ENCODE measurements around the gene ZFYVE27. TPM values are rescaled to one million over a fixed set of nuclear protein-coding genes. Genes with fewer than 3 reads are reported as not detected.

The ZFYVE27 gene
- total and polyA plus RNA-seq, 5 experiments from 2014 or later = 29.1 to 64.4 (median 37.9) TPM

DNA sequence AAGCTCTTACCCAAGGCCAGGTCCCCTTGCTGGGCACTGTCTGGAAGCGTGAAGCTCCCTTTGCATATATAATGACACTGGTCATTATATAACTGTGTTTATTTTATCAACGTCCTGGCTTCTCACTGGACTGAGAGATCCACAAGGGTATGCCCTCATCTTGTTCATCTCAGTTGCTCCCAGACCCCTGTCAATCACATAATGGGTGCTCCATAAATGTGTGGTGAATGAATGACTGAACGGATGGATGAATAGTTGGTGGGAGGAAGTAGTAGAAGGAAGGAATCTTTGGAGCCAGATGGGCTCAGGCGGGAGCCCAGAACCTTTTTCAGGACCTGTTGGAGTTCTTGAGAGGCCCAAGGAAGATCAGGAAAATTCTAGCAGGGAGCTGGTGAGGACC is 42.6 kb downstream of the ZFYVE27 start:
- peak overlapping the region; percentile 29 to 99 (median 88) for H3K27ac Mint-ChIP-seq
- H3K27me3 Mint-ChIP-seq = no peaks in the 10 kb centered on the region
- no peak for DNase-seq
- peak overlapping the region in 5 of 10 donors; percentile 3 to 72 (median 12) for H3K4me3 Mint-ChIP-seq
- no peak for ATAC-seq
- POLR2A ChIA-PET = interaction anchor here (3.0 to 4.5 kb wide), 5 partner anchors 9 to 89 kb away, joined by 11 to 34 read pairs (median 26); partner anchors contain the start of gene GOLGA7B
- no peaks in the 10 kb centered on the region for H3K36me3 Mint-ChIP-seq
- H3K9me3 Mint-ChIP-seq = no peaks in the 10 kb centered on the region
- peaks cover 33 to 60% (median 44%) of the 10 kb centered on the region in 4 donors for H3K4me1 Mint-ChIP-seq

- Mint-ChIP-seq H3K27ac (peak overlapping the region; percentile 29 to 99 (median 94)), H3K4me1 (peaks cover 33 to 60% (median 44%) of the 10 kb centered on the region in 4 donors), H3K27me3 (no peaks in the 10 kb centered on the region), H3K36me3 (no peaks in the 10 kb centered on the region), H3K9me3 (no peaks in the 10 kb centered on the region), H3K4me3 (peak overlapping the region in 8 of 10 donors; percentile 53 to 86 (median 70))
- ATAC-seq (no peak), DNase-seq (no peak)
- POLR2A ChIA-PET = interaction anchor here (2.6 to 4.5 kb wide), 8 partner anchors 8 to 89 kb away, joined by 11 to 52 read pairs (median 22); partner anchors contain the start of genes GOLGA7B, SFRP5 and ZFYVE27
These were observed 43.0 kb downstream of the ZFYVE27 start for GRCh38 chr10:97779975-97780374.

GRCh38 chr10:97780841-97781617 is 44.1 kb downstream of the ZFYVE27 start:
- Mint-ChIP-seq H3K27me3 (no peaks in the 10 kb centered on the region), H3K4me3 (peak overlapping the region; percentile 6 to 86 (median 71)), H3K36me3 (no peaks in the 10 kb centered on the region), H3K27ac (peak overlapping the region; percentile 86 to 99 (median 96)), H3K9me3 (no peaks in the 10 kb centered on the region), H3K4me1 (peaks cover 33 to 60% (median 45%) of the 10 kb centered on the region in 4 donors)
- POLR2A ChIA-PET = interaction anchor here (0.8 to 4.5 kb wide), 15 partner anchors 7 to 94 kb away, joined by 3 to 52 read pairs (median 15); partner anchors contain the start of genes AVPI1, GOLGA7B, SFRP5 and ZFYVE27
- DNase-seq (peak in 1 of 10 donors; percentile 48), ATAC-seq (peak in 1 of 2 donors; percentile 6)

GRCh38 chr10:97781618-97782331 is 44.8 kb downstream of the ZFYVE27 start:
- no peaks in the 10 kb centered on the region for H3K27me3 Mint-ChIP-seq
- H3K4me1 Mint-ChIP-seq = peaks cover 33 to 60% (median 45%) of the 10 kb centered on the region in 4 donors
- DNase-seq = peak in 9 of 10 donors; percentile 25 to 79 (median 56)
- H3K9me3 Mint-ChIP-seq = no peaks in the 10 kb centered on the region
- ATAC-seq = peak; percentile 94
- H3K27ac Mint-ChIP-seq = peak overlapping the region; percentile 86 to 99 (median 96)
- H3K4me3 Mint-ChIP-seq = peak overlapping the region; percentile 21 to 86 (median 71)
- POLR2A ChIA-PET = interaction anchor here (0.8 to 4.5 kb wide), 14 partner anchors 9 to 95 kb away, joined by 3 to 52 read pairs (median 16); partner anchors contain the start of genes AVPI1, GOLGA7B, SFRP5 and ZFYVE27
- no peaks in the 10 kb centered on the region for H3K36me3 Mint-ChIP-seq

DNA sequence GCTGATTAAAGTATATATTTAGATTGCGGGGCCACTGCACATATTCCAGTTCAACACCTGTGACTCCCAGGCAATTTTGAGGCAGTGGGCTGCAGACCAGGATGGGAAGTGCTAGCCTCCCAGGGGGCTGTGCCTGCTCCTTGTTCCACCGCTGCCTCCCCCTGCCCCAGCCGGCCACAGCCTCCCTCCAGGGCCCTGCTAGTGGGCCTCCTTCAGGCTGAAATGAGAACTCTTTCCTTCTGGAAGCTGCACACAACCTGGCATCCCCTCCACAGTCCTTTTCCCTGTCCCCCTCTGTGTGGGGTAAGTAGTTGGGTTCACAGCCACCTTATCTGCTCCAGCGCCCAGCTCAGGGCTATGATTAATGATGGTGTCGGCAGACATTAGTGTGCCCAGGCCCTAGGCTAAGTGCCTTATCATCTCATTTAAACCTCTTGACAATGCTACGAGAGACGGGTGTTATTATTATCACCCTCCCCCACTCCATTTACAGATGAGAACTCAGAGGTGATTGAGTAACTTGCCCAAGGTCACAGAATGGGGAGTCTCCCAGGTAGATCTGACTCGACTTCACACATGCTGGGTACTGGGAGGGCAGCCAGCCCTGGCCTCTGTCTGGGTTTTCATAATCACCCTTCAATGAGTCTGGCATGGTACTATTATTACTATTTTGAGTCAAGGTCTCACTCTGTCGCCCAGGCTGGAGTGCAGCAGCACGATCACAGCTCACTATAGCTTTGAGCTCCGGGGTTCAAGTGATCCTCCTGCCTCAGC is 45.7 kb downstream of the ZFYVE27 start:
- Mint-ChIP-seq H3K36me3 (no peaks in the 10 kb centered on the region), H3K27ac (peak overlapping the region; percentile 86 to 99 (median 96)), H3K27me3 (no peaks in the 10 kb centered on the region), H3K9me3 (no peaks in the 10 kb centered on the region), H3K4me3 (peak overlapping the region in 8 of 10 donors; percentile 60 to 86 (median 74)), H3K4me1 (peaks cover 37 to 60% (median 45%) of the 10 kb centered on the region in 4 donors)
- DNase-seq (no peak), ATAC-seq (peak in 1 of 2 donors; percentile 2)
- POLR2A ChIA-PET = interaction anchor here (2.6 to 4.5 kb wide), 8 partner anchors 8 to 86 kb away, joined by 15 to 52 read pairs (median 22); partner anchors contain the start of genes GOLGA7B, SFRP5 and ZFYVE27

DNA sequence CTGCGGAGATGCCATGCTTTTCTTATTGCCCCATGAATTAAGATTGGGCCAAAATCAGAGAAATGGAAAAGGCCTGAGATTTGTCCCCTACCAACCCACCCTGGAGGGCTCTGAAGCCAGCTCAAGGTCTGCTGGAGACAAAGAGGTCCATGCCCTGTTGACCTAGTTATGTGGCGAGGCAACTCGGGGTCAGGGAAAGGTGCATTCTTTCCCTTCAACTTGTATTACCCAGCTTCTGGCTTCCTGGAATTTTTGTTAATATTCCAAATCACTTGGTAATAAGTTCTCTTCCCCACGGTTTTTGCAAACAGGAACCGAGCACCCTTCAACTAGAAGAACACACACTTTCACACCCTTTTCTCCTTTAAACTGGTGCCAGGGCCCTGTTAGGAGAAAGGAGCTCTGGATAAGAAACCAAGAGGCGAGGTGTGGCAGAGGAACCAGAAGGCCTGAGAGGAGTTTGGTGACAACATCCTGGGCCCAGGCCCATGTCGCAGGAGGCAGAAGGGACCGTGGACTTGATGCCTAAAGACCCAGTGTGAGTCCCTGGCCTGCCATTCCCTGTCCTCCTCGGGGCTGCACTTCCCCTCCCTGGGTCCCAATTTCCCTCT is 47.4 kb downstream of the ZFYVE27 start:
- ATAC-seq (no peak), DNase-seq (no peak)
- H3K36me3 Mint-ChIP-seq = no peaks in the 10 kb centered on the region
- H3K27me3 Mint-ChIP-seq = no peaks in the 10 kb centered on the region
- peaks cover 32 to 55% (median 42%) of the 10 kb centered on the region in 4 donors for H3K4me1 Mint-ChIP-seq
- H3K9me3 Mint-ChIP-seq = no peaks in the 10 kb centered on the region
- POLR2A ChIA-PET = interaction anchor here (0.7 to 1.2 kb wide), 4 partner anchors 12 to 85 kb away, joined by 3 to 6 read pairs (median 4); no protein-coding TSS in a partner anchor
- H3K27ac Mint-ChIP-seq = peak overlapping the region in 4 of 10 donors; percentile 27 to 80 (median 48)
- no peak overlapping the region for H3K4me3 Mint-ChIP-seq

- POLR2A ChIA-PET = interaction anchor here (1.2 kb wide), 1 partner anchor 13 kb away, joined by 3 read pairs; no protein-coding TSS in a partner anchor
- H3K36me3 Mint-ChIP-seq = no peaks in the 10 kb centered on the region
These were observed 48.3 kb downstream of the ZFYVE27 start for GRCh38 chr10:97785231-97785630.

DNA sequence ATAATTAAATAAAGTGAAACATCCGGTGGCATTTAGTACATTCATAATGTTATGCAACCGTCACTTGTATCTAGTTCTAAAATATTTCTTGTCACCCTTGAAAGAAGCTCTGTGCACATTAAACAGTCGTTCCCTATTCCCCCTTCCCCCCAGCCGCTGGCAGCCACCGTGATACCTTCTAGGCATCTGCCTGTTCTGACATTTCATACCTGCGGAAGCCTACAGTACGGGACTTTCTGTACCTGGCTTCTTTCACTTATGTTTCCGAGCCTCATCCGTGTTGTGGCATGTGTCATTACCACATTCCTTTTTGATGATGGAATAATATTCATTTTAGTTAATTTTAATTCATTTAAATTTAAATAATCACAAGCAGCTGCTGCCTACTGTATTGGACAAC is 48.8 kb downstream of the ZFYVE27 start:
- DNase-seq (no peak), ATAC-seq (no peak)
- H3K9me3 Mint-ChIP-seq = no peaks in the 10 kb centered on the region
- H3K4me3 Mint-ChIP-seq = no peak overlapping the region
- peak overlapping the region in 1 of 10 donors; percentile 19 for H3K27ac Mint-ChIP-seq
- peaks cover 0 to 2% (median 0%) of the 10 kb centered on the region in 5 donors for H3K27me3 Mint-ChIP-seq
- peaks cover 20 to 47% (median 28%) of the 10 kb centered on the region in 4 donors for H3K4me1 Mint-ChIP-seq
- no peaks in the 10 kb centered on the region for H3K36me3 Mint-ChIP-seq
- POLR2A ChIA-PET = no interaction called here

More at GRCh38 chr10:97785231-97785630, 48.3 kb downstream of the ZFYVE27 start:
- H3K4me1 Mint-ChIP-seq = peaks cover 25 to 52% (median 33%) of the 10 kb centered on the region in 4 donors
- DNase-seq = no peak
- H3K27ac Mint-ChIP-seq = peak overlapping the region in 1 of 10 donors; percentile 4
- H3K4me3 Mint-ChIP-seq = no peak overlapping the region
- no peaks in the 10 kb centered on the region for H3K9me3 Mint-ChIP-seq
- ATAC-seq = no peak
- peaks cover 0 to 2% (median 0%) of the 10 kb centered on the region in 5 donors for H3K27me3 Mint-ChIP-seq

- ATAC-seq (no peak), DNase-seq (no peak)
- peak overlapping the region in 8 of 10 donors; percentile 33 to 84 (median 64) for H3K27ac Mint-ChIP-seq
- POLR2A ChIA-PET = interaction anchor here (1.0 to 2.1 kb wide), 2 partner anchors 9 to 29 kb away, joined by 3 to 11 read pairs; no protein-coding TSS in a partner anchor
- H3K27me3 Mint-ChIP-seq = peaks cover 0 to 2% (median 0%) of the 10 kb centered on the region in 5 donors
- peak overlapping the region in 8 of 10 donors; percentile 7 to 77 (median 26) for H3K4me3 Mint-ChIP-seq
- no peaks in the 10 kb centered on the region for H3K9me3 Mint-ChIP-seq
- no peaks in the 10 kb centered on the region for H3K36me3 Mint-ChIP-seq
- peaks cover 13 to 44% (median 17%) of the 10 kb centered on the region in 4 donors for H3K4me1 Mint-ChIP-seq
These were observed 51.9 kb downstream of the ZFYVE27 start for GRCh38 chr10:97788552-97789442.

DNA sequence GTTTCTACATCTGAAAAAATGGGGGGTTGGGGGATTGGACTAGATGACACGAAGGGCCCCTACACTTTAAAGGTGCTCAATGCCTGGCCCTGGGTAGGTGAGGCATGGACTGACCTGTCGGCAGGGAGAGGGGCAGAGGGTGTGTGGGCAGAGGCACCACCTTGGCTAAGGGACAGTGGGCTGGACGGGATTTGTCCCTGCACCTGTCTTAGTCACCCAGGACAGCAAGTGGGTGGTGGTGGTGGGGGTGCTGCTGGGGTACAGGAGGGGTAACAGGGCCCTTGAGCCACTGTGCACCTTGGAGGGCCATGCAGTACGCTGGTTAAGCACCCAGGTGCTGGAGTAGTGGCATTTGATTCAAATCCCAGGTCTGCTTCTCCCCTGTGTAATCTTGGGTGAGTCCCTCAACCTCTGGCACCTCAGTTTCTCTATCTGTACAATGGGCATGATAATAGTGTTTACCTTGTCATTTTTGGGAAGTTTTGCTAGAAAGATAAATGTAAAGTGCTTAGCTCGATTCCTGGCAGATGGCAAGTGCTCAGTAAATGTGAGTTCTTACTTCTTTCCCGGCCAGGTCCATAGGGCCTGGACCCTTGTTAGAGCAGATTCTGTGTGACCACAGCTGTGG is 53.0 kb downstream of the ZFYVE27 start:
- POLR2A ChIA-PET = interaction anchor here (0.9 to 2.0 kb wide), 4 partner anchors 9 to 60 kb away, joined by 3 to 19 read pairs (median 4); partner anchors contain the start of genes GOLGA7B and SFRP5
- peaks cover 0 to 2% (median 0%) of the 10 kb centered on the region in 5 donors for H3K27me3 Mint-ChIP-seq
- H3K27ac Mint-ChIP-seq = peak overlapping the region in 4 of 10 donors; percentile 28 to 82 (median 65)
- H3K36me3 Mint-ChIP-seq = no peaks in the 10 kb centered on the region
- peak overlapping the region in 2 of 10 donors; percentile 22 to 26 for H3K4me3 Mint-ChIP-seq
- no peak for DNase-seq
- no peaks in the 10 kb centered on the region for H3K9me3 Mint-ChIP-seq
- H3K4me1 Mint-ChIP-seq = peaks cover 16 to 41% (median 21%) of the 10 kb centered on the region in 4 donors
- no peak for ATAC-seq

Data from naive thymus-derived CD8-positive, alpha-beta T cell (primary cell).